IMR-90 (cell line): ENCODE data around the gene ARSJ. TPM values are rescaled to one million over a fixed set of nuclear protein-coding genes. Genes with fewer than 3 reads are reported as not detected.
A peak's percentile ranks its signal among the peaks of the same experiment; 100 is the strongest.

Source experiments
- ATAC-seq: fragments of 200-7000 bp; cut with Tn5 transposase; 2 replicates; pipeline ENCODE4 v1.9.1; 2020; ENCODE audit warnings: low read depth, mild to moderate bottlenecking, moderate library complexity
- BruUV-seq: library from RNA; stranded (reverse); fragments of 400-500 nt; replicated peaks from 2 replicates; lab custom pipeline; 2021; lab: Mats Ljungman, UMichigan
- CTCF ChIA-PET: fragments of 300-600 bp; formaldehyde crosslinking; extraction: SDS; loops from one replicate; lab custom pipeline; 2021; ENCODE audit warnings: antibody characterized with exemption; lab: Yijun Ruan, JAX
- POLR2A ChIA-PET: fragments of 300-600 bp; sonication (Branson Sonifier 250); formaldehyde crosslinking; loops from one replicate; lab custom pipeline; 2022; ENCODE audit warnings: antibody characterized with exemption; ENCODE audit not compliant: unreplicated experiment; lab: Charles Lee
- DNase-seq: peaks from one replicate; pipeline ENCODE4 v3.0.0; 2013
- H2AFZ ChIP-seq: replicated peaks from 2 replicates; pipeline ENCODE3; 2013; ENCODE audit warnings: low read length, mild to moderate bottlenecking; ENCODE audit not compliant: poor library complexity
- H2AK5ac ChIP-seq: 2 replicates; pipeline ENCODE4 v1.6.1; 2013; ENCODE audit warnings: low read depth, low read length, inconsistent platforms
- H2AK9ac ChIP-seq: replicated peaks from 2 replicates; pipeline ENCODE3; 2013; ENCODE audit warnings: mild to moderate bottlenecking, low read depth, low read length, moderate library complexity; ENCODE audit not compliant: poor library complexity
- H2BK120ac ChIP-seq: 2 replicates; pipeline ENCODE4 v1.6.1; 2013; ENCODE audit warnings: low read depth, low read length, inconsistent platforms
- H2BK15ac ChIP-seq: 3 replicates; pipeline ENCODE4 v1.6.1; 2013; ENCODE audit warnings: low read depth, low read length, inconsistent platforms
- H2BK20ac ChIP-seq: 2 replicates; pipeline ENCODE4 v1.6.1; 2013; ENCODE audit warnings: low read depth, mild to moderate bottlenecking, inconsistent platforms, low read length, moderate library complexity
- H2BK5ac ChIP-seq: 2 replicates; pipeline ENCODE4 v1.6.1; 2013; ENCODE audit warnings: mild to moderate bottlenecking, low read depth, low read length, inconsistent platforms; ENCODE audit not compliant: poor library complexity, severe bottlenecking
- H3K14ac ChIP-seq: replicated peaks from 2 replicates; pipeline ENCODE4 v1.6.1; 2013; ENCODE audit warnings: low read depth, low read length, inconsistent platforms
- H3K18ac ChIP-seq: 2 replicates; pipeline ENCODE4 v1.6.1; 2013; ENCODE audit warnings: low read depth, low read length, control low read depth
- H3K23ac ChIP-seq: 2 replicates; pipeline ENCODE4 v1.6.1; 2013; ENCODE audit warnings: low read depth, low read length, inconsistent platforms
- H3K27ac ChIP-seq: 2 replicates; pipeline ENCODE4 v1.5.1; 2013; ENCODE audit warnings: mild to moderate bottlenecking, control low read depth, low read length; ENCODE audit not compliant: insufficient read depth
- H3K27me3 ChIP-seq: 2 replicates; pipeline ENCODE4 v1.6.1; 2013; ENCODE audit warnings: low read length; ENCODE audit not compliant: control insufficient read depth, insufficient read depth
- H3K36me3 ChIP-seq: 2 replicates; pipeline ENCODE4 v1.6.1; 2013; ENCODE audit warnings: low read length, mixed read lengths; ENCODE audit not compliant: control insufficient read depth, insufficient read depth
- H3K4ac ChIP-seq: 2 replicates; pipeline ENCODE4 v1.6.1; 2013; ENCODE audit warnings: low read depth, low read length, inconsistent platforms
- H3K4me1 ChIP-seq: 2 replicates; pipeline ENCODE4 v1.6.1; 2013; ENCODE audit warnings: low read length, mixed read lengths; ENCODE audit not compliant: control insufficient read depth, insufficient read depth
- H3K4me2 ChIP-seq: 2 replicates; pipeline ENCODE4 v1.6.1; 2013; ENCODE audit warnings: low read depth, mild to moderate bottlenecking, control low read depth, low read length, moderate library complexity
- H3K4me3 ChIP-seq: 2 replicates; pipeline ENCODE4 v1.5.1; 2013; ENCODE audit warnings: low read depth, mild to moderate bottlenecking, control low read depth, low read length, moderate library complexity; ENCODE audit not compliant: insufficient read depth
- H3K56ac ChIP-seq: 2 replicates; pipeline ENCODE4 v1.6.1; 2013; ENCODE audit warnings: low read length, inconsistent platforms; ENCODE audit not compliant: insufficient read depth; ENCODE audit errors: extremely low read depth
- H3K79me1 ChIP-seq, 2 experiments: 2 replicates each; pipeline ENCODE4 v1.6.1; 2013; ENCODE audit warnings: low read length in 2 of 2, inconsistent platforms in 1 of 2, low read depth in 1 of 2
- H3K9ac ChIP-seq: 2 replicates; pipeline ENCODE4 v1.6.1; 2013; ENCODE audit warnings: low read depth, low read length, control low read depth
- H3K9me1 ChIP-seq: 2 replicates; pipeline ENCODE4 v1.6.1; 2013; ENCODE audit warnings: low read length, inconsistent platforms; ENCODE audit not compliant: insufficient read depth
- H3K9me3 ChIP-seq: 2 replicates; pipeline ENCODE4 v1.6.1; 2013; ENCODE audit warnings: low read length; ENCODE audit not compliant: control insufficient read depth, insufficient read depth
- H4K20me1 ChIP-seq: 2 replicates; pipeline ENCODE4 v1.6.1; 2013; ENCODE audit warnings: low read length, inconsistent platforms; ENCODE audit not compliant: insufficient read depth
- H4K5ac ChIP-seq: 2 replicates; pipeline ENCODE4 v1.6.1; 2013; ENCODE audit warnings: mild to moderate bottlenecking, low read depth, low read length, control low read depth
- H4K8ac ChIP-seq, 2 experiments: 2 replicates each; pipeline ENCODE4 v1.6.1; 2013; ENCODE audit warnings: low read depth in 2 of 2, low read length in 2 of 2, control low read depth in 1 of 2, inconsistent platforms in 1 of 2
- H4K91ac ChIP-seq: 2 replicates; pipeline ENCODE4 v1.6.1; 2013; ENCODE audit warnings: low read depth, low read length, inconsistent platforms; ENCODE audit not compliant: insufficient read depth
- BHLHE40 ChIP-seq: fragments of 150-350 bp; IDR thresholded peaks from 2 replicates; pipeline ENCODE4 v1.6.1; 2016; ENCODE audit warnings: mild to moderate bottlenecking, low read depth, low read length
- CHD1 ChIP-seq: IDR thresholded peaks from 2 replicates; pipeline ENCODE4 v1.6.1; 2012; ENCODE audit warnings: low read depth, low read length, improper control_type of control experiment
- FOS ChIP-seq: fragments of 150-350 bp; IDR thresholded peaks from 2 replicates; pipeline ENCODE4 v1.6.1; 2016; ENCODE audit warnings: low read depth, low read length
- MAFK ChIP-seq: IDR thresholded peaks from 2 replicates; pipeline ENCODE4 v1.6.1; 2012; ENCODE audit warnings: low read depth, low read length, improper control_type of control experiment
- MXI1 ChIP-seq: IDR thresholded peaks from 2 replicates; pipeline ENCODE4 v1.6.1; 2012; ENCODE audit warnings: low read depth, mild to moderate bottlenecking, low read length, moderate library complexity, borderline replicate concordance
- NFE2L2 ChIP-seq: fragments of 150-350 bp; IDR thresholded peaks from 2 replicates; pipeline ENCODE4 v1.6.1; 2016; ENCODE audit warnings: low read depth, mild to moderate bottlenecking, low read length
- RAD21 ChIP-seq: IDR thresholded peaks from 2 replicates; pipeline ENCODE4 v1.6.1; 2012; ENCODE audit warnings: low read length, improper control_type of control experiment
- RCOR1 ChIP-seq: IDR thresholded peaks from 2 replicates; pipeline ENCODE4 v1.6.1; 2012; ENCODE audit warnings: mild to moderate bottlenecking, low read length, improper control_type of control experiment; ENCODE audit not compliant: insufficient replicate concordance
- SMC3 ChIP-seq: fragments of 150-350 bp; IDR thresholded peaks from 2 replicates; pipeline ENCODE4 v1.6.1; 2016; ENCODE audit warnings: low read depth, mild to moderate bottlenecking, antibody characterized with exemption, low read length, moderate library complexity
- WGBS, 2 experiments: methylation state at CpG; one replicate each; pipeline versions ENCODE4 v1.1.5 to v1.1.7; 2013; ENCODE audit warnings: missing lambda C conversion rate in 2 of 2; ENCODE audit not compliant: insufficient read length in 1 of 2; ENCODE audit errors: extremely low coverage in 2 of 2; 5-methylcytosine and 5-hydroxymethylcytosine counted together
- dilution Hi-C: fragments of 300-500 bp; cut with HindIII; formaldehyde crosslinking; loops from one replicate; pipeline ENCODE4 v1.14.3; 2018; ENCODE audit warnings: low sequenced_read_pairs; ENCODE audit not compliant: unreplicated experiment
- in situ Hi-C: fragments of 300-500 bp; cut with MboI; formaldehyde crosslinking; loops from 3 replicates; pipeline ENCODE4 v1.14.3; 2019; ENCODE audit warnings: low sequenced_read_pairs, inconsistent platforms, mixed read lengths
- intact Hi-C: fragments of 100-400 bp; cut with micrococcal nuclease; formaldehyde crosslinking; loops from 2 replicates; pipeline ENCODE4 v1.10.0; 2022
- polyA plus RNA-seq, 3 experiments: library from polyadenylated mRNA; depleted of rRNA; stranded (reverse); fragments of >200 nt; gene quantifications; 2 replicates each; pipeline ENCODE4 v1.2.3, GENCODE V29; 2012; ENCODE audit warnings: low replicate concordance in 1 of 3
- total RNA-seq: library from RNA; depleted of rRNA; stranded (reverse); fragments of >200 nt; gene quantifications from 2 replicates; pipeline ENCODE4 v1.2.3, GENCODE V29; 2012
- TF ChIP-seq, protein P1 (sequence below): fragments of 150-350 bp; IDR thresholded peaks from 2 replicates; pipeline ENCODE4 v1.6.1; 2017; ENCODE audit warnings: mild to moderate bottlenecking, antibody characterized with exemption, low read length, low read depth
- TF ChIP-seq, protein P2 (sequence below): conservative IDR thresholded peaks from 2 replicates; pipeline ENCODE4 v1.5.1; 2012; ENCODE audit warnings: mild to moderate bottlenecking, low read depth, low read length, improper control_type of control experiment

Gene ARSJ
- total and polyA plus RNA-seq, 2 of the 4 experiments (the other 2 are of a cell fraction) = 47.7 to 143 TPM

DNA sequence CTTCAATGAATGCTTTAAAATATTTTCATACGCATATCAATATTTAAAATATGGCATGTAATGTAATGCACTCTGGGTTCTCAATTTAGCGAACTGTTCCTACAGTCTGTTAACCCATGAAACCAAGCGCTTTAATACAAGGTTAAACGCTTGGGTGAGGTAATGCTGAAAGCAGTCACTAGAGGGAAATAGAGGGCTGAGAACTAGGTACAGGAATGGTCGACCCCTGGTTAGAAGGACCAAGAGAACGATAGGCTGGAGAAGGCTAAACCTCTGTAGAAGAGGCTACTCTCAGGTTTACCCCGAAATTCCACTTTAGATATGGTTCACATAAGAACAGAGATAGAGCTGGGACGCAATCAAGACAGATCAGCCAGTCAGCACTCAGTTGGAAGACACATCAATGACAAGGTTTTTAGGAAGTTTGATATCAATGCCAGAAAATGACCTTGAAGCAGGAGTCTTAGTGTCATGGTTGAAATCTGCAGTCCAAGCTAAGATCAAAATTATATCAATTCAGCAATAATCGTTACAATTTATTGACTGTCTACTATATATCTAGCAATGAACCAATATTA lies 26.9 kb downstream of the ARSJ start:
- Histone ChIP-seq H2AFZ (no peak overlapping the region), H3K18ac (no peak overlapping the region; the same call in 1 of the 2 replicates), H3K27me3 (no peaks in the 10 kb centered on the region), H3K36me3 (peaks cover 10% of the 10 kb centered on the region), H4K91ac (no peak overlapping the region), H4K8ac (peak overlapping the region in 1 of 2 experiments; percentile 86; a peak in 2 of 4 replicates), H3K4me3 (no peak overlapping the region), H3K9me1 (peaks cover 5% of the 10 kb centered on the region; the same call in 1 of the 2 replicates), H2AK9ac (no peak overlapping the region), H3K27ac (peak overlapping the region; percentile 31; the same call in 1 of the 2 replicates), H3K23ac (no peak overlapping the region; the same call in 1 of the 2 replicates), H3K14ac (peak overlapping the region; percentile 39), H3K9ac (no peak overlapping the region), H3K9me3 (no peaks in the 10 kb centered on the region), H3K4me2 (no peak overlapping the region), H2AK5ac (peak overlapping the region; percentile 67; the same call in 1 of the 2 replicates), H2BK120ac (no peak overlapping the region), H3K4me1 (peaks cover 9% of the 10 kb centered on the region), H2BK15ac (0 out of 3 replicates have a peak overlapping the region, but pooled peaks have one; percentile 69), H2BK20ac (peak overlapping the region; percentile 28), H4K5ac (peak overlapping the region; percentile 57; the same call in 1 of the 2 replicates), H3K56ac (no peak overlapping the region), H4K20me1 (no peaks in the 10 kb centered on the region), H3K4ac (peak overlapping the region; percentile 57), H2BK5ac (peak overlapping the region; percentile 89), H3K79me1 (peaks cover 18 to 54% of the 10 kb centered on the region in 2 experiments)
- in situ Hi-C loops (no loop called here), dilution Hi-C loops (no loop called here), intact Hi-C loops (loop anchor here (1.0 to 5.0 kb wide), 2 partner anchors 426 to 560 kb away; no protein-coding TSS in a partner anchor)
- WGBS, 2 experiments = 63% methylated on average over 2 of the region's 9 CpGs; no CpG with 5 or more reads in 1 of the 2 experiments
- ATAC-seq (peak; percentile 63), DNase-seq (peak; percentile 62)
- no peak for TF ChIP-seq MXI1
- TF ChIP-seq, protein P1, sequence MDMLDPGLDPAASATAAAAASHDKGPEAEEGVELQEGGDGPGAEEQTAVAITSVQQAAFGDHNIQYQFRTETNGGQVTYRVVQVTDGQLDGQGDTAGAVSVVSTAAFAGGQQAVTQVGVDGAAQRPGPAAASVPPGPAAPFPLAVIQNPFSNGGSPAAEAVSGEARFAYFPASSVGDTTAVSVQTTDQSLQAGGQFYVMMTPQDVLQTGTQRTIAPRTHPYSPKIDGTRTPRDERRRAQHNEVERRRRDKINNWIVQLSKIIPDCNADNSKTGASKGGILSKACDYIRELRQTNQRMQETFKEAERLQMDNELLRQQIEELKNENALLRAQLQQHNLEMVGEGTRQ = no peak
- 0 out of 2 replicates have a peak, but pooled peaks have one; percentile 4 for TF ChIP-seq MAFK
- TF ChIP-seq, protein P2, sequence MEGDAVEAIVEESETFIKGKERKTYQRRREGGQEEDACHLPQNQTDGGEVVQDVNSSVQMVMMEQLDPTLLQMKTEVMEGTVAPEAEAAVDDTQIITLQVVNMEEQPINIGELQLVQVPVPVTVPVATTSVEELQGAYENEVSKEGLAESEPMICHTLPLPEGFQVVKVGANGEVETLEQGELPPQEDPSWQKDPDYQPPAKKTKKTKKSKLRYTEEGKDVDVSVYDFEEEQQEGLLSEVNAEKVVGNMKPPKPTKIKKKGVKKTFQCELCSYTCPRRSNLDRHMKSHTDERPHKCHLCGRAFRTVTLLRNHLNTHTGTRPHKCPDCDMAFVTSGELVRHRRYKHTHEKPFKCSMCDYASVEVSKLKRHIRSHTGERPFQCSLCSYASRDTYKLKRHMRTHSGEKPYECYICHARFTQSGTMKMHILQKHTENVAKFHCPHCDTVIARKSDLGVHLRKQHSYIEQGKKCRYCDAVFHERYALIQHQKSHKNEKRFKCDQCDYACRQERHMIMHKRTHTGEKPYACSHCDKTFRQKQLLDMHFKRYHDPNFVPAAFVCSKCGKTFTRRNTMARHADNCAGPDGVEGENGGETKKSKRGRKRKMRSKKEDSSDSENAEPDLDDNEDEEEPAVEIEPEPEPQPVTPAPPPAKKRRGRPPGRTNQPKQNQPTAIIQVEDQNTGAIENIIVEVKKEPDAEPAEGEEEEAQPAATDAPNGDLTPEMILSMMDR = peak; percentile 71
- TF ChIP-seq NFE2L2 = no peak
- TF ChIP-seq BHLHE40 = no peak
- TF ChIP-seq CHD1 = no peak
- no peak for TF ChIP-seq FOS
- TF ChIP-seq SMC3 = peak; percentile 68
- peak; percentile 77 for TF ChIP-seq RAD21
- no peak for TF ChIP-seq RCOR1
- POLR2A ChIA-PET = no interaction called here
- BruUV-seq = no TSS peak
- CTCF ChIA-PET = interaction anchor here (0.9 to 1.0 kb wide), 2 partner anchors 27 to 558 kb away, joined by 4 to 6 read pairs; partner anchors contain the start of gene ARSJ
